ENCODE results near the gene IFNL1. TPM values are rescaled to one million over a fixed set of nuclear protein-coding genes. Genes with fewer than 3 reads are reported as not detected.

Gene IFNL1
- total RNA-seq, 6 experiments from 2014 or later, result not detected

- 76% methylated on average over 3 of the region's 5 CpGs for WGBS (ENCODE audit: insufficient coverage, low coverage, low lambda C conversion rate, missing lambda C conversion rate)
- Histone ChIP-seq H3K4me1 (peaks cover 0 to 14% (median 2%) of the 10 kb centered on the region in 4 donors), H3K9me3 (no peaks in the 10 kb centered on the region), H3K27me3 (peaks cover 0 to 8% of the 10 kb centered on the region in 2 donors), H3K27ac (no peak overlapping the region), H3K4me3 (no peak overlapping the region), H3K36me3 (no peaks in the 10 kb centered on the region)
- ATAC-seq, result no peak
- no peak for DNase-seq
- TF ChIP-seq CTCF (IDR thresholded peaks at IDR 0.05), result no peak
- TF ChIP-seq POLR2A (IDR thresholded peaks at IDR 0.05), result no peak
- intact Hi-C loops (cut with DNase I), result no loop called here
Observed at GRCh38 chr19:39251081-39251480, 45.1 kb upstream of the IFNL1 start.

GRCh38 chr19:39251846-39252245 is 44.4 kb upstream of the IFNL1 start:
- no peak for ATAC-seq

GRCh38 chr19:39252458-39252857 is 43.7 kb upstream of the IFNL1 start:
- Histone ChIP-seq H3K4me1 (peaks cover 0 to 14% (median 2%) of the 10 kb centered on the region in 4 donors), H3K27me3 (peaks cover 0 to 8% of the 10 kb centered on the region in 2 donors), H3K27ac (no peak overlapping the region), H3K36me3 (no peaks in the 10 kb centered on the region), H3K9me3 (no peaks in the 10 kb centered on the region), H3K4me3 (no peak overlapping the region)
- TF ChIP-seq CTCF (IDR thresholded peaks at IDR 0.05), result no peak
- DNase-seq, result no peak
- no peak for ATAC-seq
- WGBS (ENCODE audit: insufficient coverage, low coverage, low lambda C conversion rate, missing lambda C conversion rate), result 65% methylated on average over 3 of the region's 3 CpGs
- intact Hi-C loops (cut with DNase I), result no loop called here

More at GRCh38 chr19:39251846-39252245, 44.4 kb upstream of the IFNL1 start:
- TF ChIP-seq CTCF (IDR thresholded peaks at IDR 0.05), result no peak
- no peak for TF ChIP-seq POLR2A (IDR thresholded peaks at IDR 0.05)
- 47% methylated on average over 3 of the region's 3 CpGs for WGBS (ENCODE audit: insufficient coverage, low coverage, low lambda C conversion rate, missing lambda C conversion rate)
- no peak for DNase-seq
- intact Hi-C loops (cut with DNase I), result no loop called here
- no peak overlapping the region for H3K27ac ChIP-seq
- H3K4me3 ChIP-seq, result no peak overlapping the region
- peaks cover 0 to 8% of the 10 kb centered on the region in 2 donors for H3K27me3 ChIP-seq
- no peaks in the 10 kb centered on the region for H3K9me3 ChIP-seq
- no peaks in the 10 kb centered on the region for H3K36me3 ChIP-seq
- peaks cover 0 to 14% (median 2%) of the 10 kb centered on the region in 4 donors for H3K4me1 ChIP-seq

- Histone ChIP-seq H3K9me3 (no peaks in the 10 kb centered on the region), H3K36me3 (no peaks in the 10 kb centered on the region), H3K27ac (no peak overlapping the region), H3K4me1 (peaks cover 0 to 9% (median under 1%) of the 10 kb centered on the region in 4 donors), H3K4me3 (no peak overlapping the region), H3K27me3 (no peaks in the 10 kb centered on the region)
- intact Hi-C loops (cut with DNase I), result no loop called here
- no peak for DNase-seq
- ATAC-seq, result no peak
- TF ChIP-seq POLR2A (IDR thresholded peaks at IDR 0.05) (no peak), CTCF (IDR thresholded peaks at IDR 0.05) (no peak)
- 52% methylated on average over 7 of the region's 8 CpGs for WGBS (ENCODE audit: insufficient coverage, low coverage, low lambda C conversion rate, missing lambda C conversion rate)
Observed at GRCh38 chr19:39253374-39254149, 42.6 kb upstream of the IFNL1 start.

Data from right lobe of liver (tissue), 6 donors.